ENCODE results near the gene PRKACB.

The PRKACB gene

GRCh38 chr1:84156210-84156621 lies 12.1 kb downstream of the PRKACB start:
- no peak for DNase-seq (ENCODE audit: low spot score)

- DNase-seq (ENCODE audit: low spot score): peak; percentile 8
Measured at GRCh38 chr1:84159533-84160240, 15.6 kb downstream of the PRKACB start.

GRCh38 chr1:84162295-84162694 lies 18.2 kb downstream of the PRKACB start:
- DNase-seq (ENCODE audit: low spot score): no peak

- no peak for DNase-seq (ENCODE audit: low spot score)
Measured at GRCh38 chr1:84163123-84163931, 19.3 kb downstream of the PRKACB start.

GRCh38 chr1:84164161-84164560 lies 20.1 kb downstream of the PRKACB start:
- DNase-seq (ENCODE audit: low spot score): no peak

- DNase-seq (ENCODE audit: low spot score): no peak
Measured at GRCh38 chr1:84164567-84165021, 20.5 kb downstream of the PRKACB start.

GRCh38 chr1:84165601-84166000 lies 21.5 kb downstream of the PRKACB start:
- no peak for DNase-seq (ENCODE audit: low spot score)

- DNase-seq (ENCODE audit: low spot score): no peak
Measured at GRCh38 chr1:84166797-84167196, 22.7 kb downstream of the PRKACB start.

- DNase-seq (ENCODE audit: low spot score): no peak
Measured at GRCh38 chr1:84168783-84169182, 24.7 kb downstream of the PRKACB start.

GRCh38 chr1:84170171-84170570 lies 26.1 kb downstream of the PRKACB start:
- DNase-seq (ENCODE audit: low spot score): no peak

GRCh38 chr1:84171481-84171880 lies 27.4 kb downstream of the PRKACB start:
- DNase-seq (ENCODE audit: low spot score): no peak

GRCh38 chr1:84174051-84174556 lies 30.0 kb downstream of the PRKACB start:
- DNase-seq (ENCODE audit: low spot score): peak; percentile 48

- DNase-seq (ENCODE audit: low spot score): no peak
Measured at GRCh38 chr1:84181350-84182005, 37.4 kb downstream of the PRKACB start.

GRCh38 chr1:84190455-84190854 lies 46.4 kb downstream of the PRKACB start:
- DNase-seq (ENCODE audit: low spot score): no peak

- no peak for DNase-seq (ENCODE audit: low spot score)
Measured at GRCh38 chr1:84192681-84193080, 48.6 kb downstream of the PRKACB start.

- DNase-seq (ENCODE audit: low spot score): no peak
Measured at GRCh38 chr1:84198832-84199231, 54.8 kb downstream of the PRKACB start.

GRCh38 chr1:84199257-84199656 lies 55.2 kb downstream of the PRKACB start:
- no peak for DNase-seq (ENCODE audit: low spot score)

GRCh38 chr1:84202126-84202525 lies 58.1 kb downstream of the PRKACB start:
- DNase-seq (ENCODE audit: low spot score): no peak

- DNase-seq (ENCODE audit: low spot score): no peak
Measured at GRCh38 chr1:84206375-84206774, 62.3 kb downstream of the PRKACB start.

- DNase-seq (ENCODE audit: low spot score): no peak
Measured at GRCh38 chr1:84208935-84209334, 64.9 kb downstream of the PRKACB start.

GRCh38 chr1:84214115-84214956 lies 70.3 kb downstream of the PRKACB start:
- no peak for DNase-seq (ENCODE audit: low spot score)

GRCh38 chr1:84217239-84217638 lies 73.2 kb downstream of the PRKACB start:
- DNase-seq (ENCODE audit: low spot score): no peak
